IMR-90 (cell line): ENCODE results near the gene ZNF280C.

Experiments
- BHLHE40 ChIP-seq: fragments of 150-350 bp; IDR thresholded peaks from 2 replicates; pipeline ENCODE4 v1.6.1; 2016; ENCODE audit warnings: mild to moderate bottlenecking, low read depth, low read length
- CEBPB ChIP-seq: IDR thresholded peaks from 2 replicates; pipeline ENCODE4 v1.6.1; 2012; ENCODE audit warnings: low read depth, low read length, improper control_type of control experiment
- CTCF ChIP-seq: conservative IDR thresholded peaks from 2 replicates; pipeline ENCODE4 v1.5.1; 2012; ENCODE audit warnings: mild to moderate bottlenecking, low read depth, low read length, improper control_type of control experiment
- FOS ChIP-seq: fragments of 150-350 bp; IDR thresholded peaks from 2 replicates; pipeline ENCODE4 v1.6.1; 2016; ENCODE audit warnings: low read depth, low read length
- MAFK ChIP-seq: IDR thresholded peaks from 2 replicates; pipeline ENCODE4 v1.6.1; 2012; ENCODE audit warnings: low read depth, low read length, improper control_type of control experiment
- MAZ ChIP-seq: IDR thresholded peaks from 2 replicates; pipeline ENCODE4 v1.6.1; 2012; ENCODE audit warnings: low read depth, mild to moderate bottlenecking, low read length, improper control_type of control experiment, moderate library complexity, borderline replicate concordance
- MXI1 ChIP-seq: IDR thresholded peaks from 2 replicates; pipeline ENCODE4 v1.6.1; 2012; ENCODE audit warnings: low read depth, mild to moderate bottlenecking, low read length, moderate library complexity, borderline replicate concordance
- POLR2A ChIP-seq: IDR thresholded peaks from 2 replicates; pipeline ENCODE4 v1.6.1; 2012; ENCODE audit warnings: mild to moderate bottlenecking, low read depth, low read length
- RAD21 ChIP-seq: IDR thresholded peaks from 2 replicates; pipeline ENCODE4 v1.6.1; 2012; ENCODE audit warnings: low read length, improper control_type of control experiment
- RCOR1 ChIP-seq: IDR thresholded peaks from 2 replicates; pipeline ENCODE4 v1.6.1; 2012; ENCODE audit warnings: mild to moderate bottlenecking, low read length, improper control_type of control experiment; ENCODE audit not compliant: insufficient replicate concordance
- RFX5 ChIP-seq: IDR thresholded peaks from 2 replicates; pipeline ENCODE4 v1.8.0; 2012; ENCODE audit warnings: low read depth, mild to moderate bottlenecking, low read length, moderate library complexity
- SMC3 ChIP-seq: fragments of 150-350 bp; IDR thresholded peaks from 2 replicates; pipeline ENCODE4 v1.6.1; 2016; ENCODE audit warnings: low read depth, mild to moderate bottlenecking, antibody characterized with exemption, low read length, moderate library complexity
- TF ChIP-seq, protein P1 (sequence below): fragments of 150-350 bp; IDR thresholded peaks from 2 replicates; pipeline ENCODE4 v1.6.1; 2017; ENCODE audit warnings: mild to moderate bottlenecking, antibody characterized with exemption, low read length, low read depth

DNA sequence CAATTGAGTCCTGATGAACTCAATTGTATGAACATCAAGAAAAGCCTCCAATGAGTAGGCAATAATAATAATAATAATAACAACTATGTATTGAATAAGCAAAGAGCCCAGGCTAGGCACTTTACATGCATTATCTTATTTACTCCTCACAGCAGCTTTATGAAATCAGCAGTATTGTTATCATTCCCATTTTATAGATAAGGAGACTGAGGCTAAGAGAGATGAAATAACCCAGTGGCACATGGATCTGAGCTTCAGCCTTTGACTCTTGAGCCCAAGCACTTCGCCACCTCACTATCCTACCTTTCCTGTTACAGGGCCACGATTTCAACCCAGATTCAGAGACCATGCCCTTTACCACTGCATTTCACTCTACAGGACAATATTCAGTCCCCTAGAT is 93.8 kb downstream of the ZNF280C start:
- TF ChIP-seq CEBPB (no peak), POLR2A (no peak), MAFK (no peak), CTCF (no peak), RAD21 (no peak), SMC3 (no peak), MAZ (no peak), RCOR1 (no peak), BHLHE40 (no peak), MXI1 (no peak), FOS (no peak), RFX5 (no peak)
- TF ChIP-seq, protein P1, sequence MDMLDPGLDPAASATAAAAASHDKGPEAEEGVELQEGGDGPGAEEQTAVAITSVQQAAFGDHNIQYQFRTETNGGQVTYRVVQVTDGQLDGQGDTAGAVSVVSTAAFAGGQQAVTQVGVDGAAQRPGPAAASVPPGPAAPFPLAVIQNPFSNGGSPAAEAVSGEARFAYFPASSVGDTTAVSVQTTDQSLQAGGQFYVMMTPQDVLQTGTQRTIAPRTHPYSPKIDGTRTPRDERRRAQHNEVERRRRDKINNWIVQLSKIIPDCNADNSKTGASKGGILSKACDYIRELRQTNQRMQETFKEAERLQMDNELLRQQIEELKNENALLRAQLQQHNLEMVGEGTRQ = no peak
